ENCODE data around the gene ERGIC1.
"Not testable (repeated sequence)": the region's sequence is repeated elsewhere in the genome, so short reads cannot be mapped to it uniquely, and the experiment has no call there.

ERGIC1 gene

DNA sequence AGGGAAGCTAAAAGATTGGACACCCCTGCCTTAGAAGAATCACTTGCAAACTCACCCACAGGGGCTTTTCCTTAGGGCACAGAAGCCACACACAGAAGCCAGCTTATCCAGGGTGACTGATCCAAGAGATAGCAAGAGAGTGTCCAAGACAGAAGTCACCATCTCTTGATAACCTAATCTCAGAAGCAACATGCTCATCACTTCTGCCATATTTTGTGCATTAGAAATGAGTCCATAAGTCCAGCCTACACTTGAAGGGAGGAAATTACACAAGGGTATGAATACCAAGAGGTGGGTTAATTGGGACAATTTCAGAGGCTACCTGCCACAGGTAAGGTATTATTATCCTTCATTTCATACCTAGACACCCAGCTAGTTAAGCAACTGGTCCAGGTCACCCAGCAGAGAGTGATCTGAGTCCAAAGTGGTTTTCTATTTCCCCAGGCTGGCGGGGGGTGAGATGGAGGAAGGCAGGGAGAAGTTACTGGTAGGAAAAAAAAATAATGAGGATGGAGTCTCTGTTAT is 3.7 kb upstream of the ERGIC1 start:
- no peak for DNase-seq

DNA sequence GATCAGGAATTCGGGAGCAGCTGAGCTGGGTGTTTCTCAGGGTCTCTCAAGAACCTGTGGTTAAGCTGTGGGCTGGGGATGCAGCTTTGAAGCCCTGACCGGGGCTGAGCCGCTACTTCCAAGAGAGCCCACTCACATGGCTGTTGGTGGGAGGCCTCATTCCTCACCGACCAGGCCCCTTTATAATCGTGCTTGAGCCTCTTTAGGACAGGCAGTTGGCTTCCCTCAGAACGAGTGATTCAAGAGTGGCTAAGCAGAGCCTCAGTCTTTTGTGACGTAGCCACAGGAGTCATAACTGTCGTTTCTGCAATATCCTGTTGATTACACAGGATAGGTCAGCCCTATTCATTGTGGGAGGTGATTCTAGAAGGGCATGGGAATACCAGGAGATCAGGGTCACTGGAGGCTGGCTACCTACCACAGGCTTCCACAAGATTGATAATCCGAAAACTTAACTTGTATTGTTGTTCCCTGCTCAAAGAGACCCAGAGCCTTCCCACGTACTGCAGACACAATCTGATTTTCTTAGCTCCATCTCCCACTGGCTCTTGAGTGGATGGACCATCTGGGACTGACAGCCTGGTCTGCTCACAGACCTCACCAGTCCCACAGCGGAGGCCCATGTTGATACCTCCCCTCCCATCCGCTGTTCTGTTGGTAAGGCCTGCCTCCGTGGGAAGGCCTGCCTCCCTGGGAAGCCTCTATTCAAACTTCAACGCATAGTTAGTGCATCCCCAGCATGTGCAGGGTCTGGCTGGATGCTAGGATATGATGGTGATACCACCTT is 3.0 kb upstream of the ERGIC1 start:
- DNase-seq: no peak

DNA sequence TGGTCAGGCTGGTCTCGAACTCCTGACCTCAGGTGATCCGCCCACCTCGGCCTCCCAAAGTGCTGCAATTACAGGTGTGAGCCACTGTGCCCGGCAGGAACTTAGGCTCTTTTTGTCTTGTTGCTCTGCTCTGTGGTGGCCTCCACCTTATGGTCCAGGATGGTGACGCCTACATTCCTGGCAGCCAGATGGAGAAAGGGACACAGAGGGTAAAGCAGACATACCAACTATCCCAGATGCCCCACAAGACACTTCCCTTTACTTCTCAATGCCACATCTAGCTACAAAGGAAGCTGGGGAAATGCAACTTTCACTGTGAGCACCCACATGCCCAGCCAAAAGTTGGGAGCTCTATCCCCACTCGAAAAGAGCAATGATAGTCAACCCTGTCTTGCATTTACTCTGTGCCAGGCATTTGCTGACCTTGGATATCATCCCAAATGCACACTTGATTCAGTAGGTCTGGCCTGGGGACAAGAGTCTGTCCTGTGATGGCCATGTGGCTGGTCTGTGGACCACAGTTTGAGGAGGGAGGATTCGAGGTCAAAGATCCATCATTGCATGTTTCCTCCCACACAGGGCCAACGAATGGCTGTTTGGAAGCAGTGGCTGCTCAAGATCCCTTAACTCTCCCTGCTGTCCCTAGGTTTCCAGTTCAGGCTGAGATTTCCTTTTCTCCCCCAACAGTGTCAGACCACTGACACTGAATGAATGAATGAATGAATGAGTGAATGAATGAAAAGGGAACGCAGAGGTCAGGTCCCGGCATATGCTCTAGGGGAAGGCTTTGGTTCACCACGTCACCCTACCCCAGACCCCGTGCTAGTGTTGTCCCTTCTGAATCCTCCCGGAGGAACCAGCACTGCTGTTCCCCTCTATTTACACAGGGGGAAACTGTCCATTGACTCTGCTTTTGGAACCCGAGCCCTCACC is 1.4 kb upstream of the ERGIC1 start:
- DNase-seq: no peak

DNA sequence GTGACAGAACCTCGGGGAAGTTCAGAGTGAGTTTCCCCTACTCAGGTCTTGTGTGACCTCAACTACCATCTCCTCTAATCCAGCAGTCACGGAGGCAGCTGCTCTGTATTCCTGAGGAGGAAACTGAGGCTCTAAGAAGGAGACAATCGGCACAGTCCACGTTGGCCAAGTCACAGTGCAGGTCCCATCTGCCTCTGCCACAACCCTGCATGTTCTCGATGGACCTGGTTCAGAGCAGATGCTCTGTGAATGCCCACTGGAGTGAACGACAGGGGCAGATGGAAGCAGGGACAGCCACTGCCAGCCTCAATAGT is 722 bp upstream of the ERGIC1 start:
- DNase-seq: no peak

DNA sequence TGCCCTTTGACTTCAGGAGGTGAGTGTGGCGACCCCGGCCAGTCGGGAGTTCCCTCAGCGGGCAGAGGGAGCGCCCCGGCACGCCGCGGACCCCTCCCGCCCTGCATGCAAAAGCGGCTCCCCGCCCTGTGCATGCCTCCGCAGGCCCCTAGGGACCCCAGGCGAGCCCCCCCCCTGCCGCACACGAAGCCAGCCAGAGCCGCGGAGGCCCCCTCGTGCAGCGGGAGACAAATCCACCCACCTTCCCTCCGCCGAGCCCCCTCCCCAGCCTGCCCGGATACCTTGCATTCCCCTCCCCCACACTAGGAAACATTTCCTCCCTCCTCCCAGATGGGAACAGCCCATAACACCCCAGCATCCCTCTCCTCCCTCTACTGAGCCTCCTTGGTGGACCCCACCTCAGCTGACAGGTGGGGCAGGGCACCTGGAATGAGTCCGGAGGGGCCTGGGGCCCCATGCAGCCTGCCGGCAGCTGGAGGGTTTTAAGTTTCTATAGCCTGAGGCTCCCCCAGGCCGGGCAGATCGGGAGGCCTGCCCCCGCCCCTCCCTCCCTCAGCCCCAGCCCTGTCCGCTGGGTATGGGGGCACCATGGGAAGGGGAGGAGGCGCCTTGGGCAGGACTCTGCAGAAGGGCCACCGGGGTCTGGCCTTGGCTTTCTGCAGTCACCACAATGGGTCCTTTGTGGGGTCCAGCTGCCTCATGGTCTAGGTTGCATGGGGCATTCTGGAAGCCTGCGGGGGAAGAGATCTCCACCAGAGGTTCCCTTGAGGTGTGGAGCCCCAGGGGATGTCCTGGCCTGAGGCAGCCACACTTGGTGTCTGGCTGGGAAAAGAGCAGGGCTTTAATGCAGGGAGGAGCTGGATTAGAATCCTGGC is 601 bp downstream of the ERGIC1 start:
- peak; percentile 52 for DNase-seq

DNA sequence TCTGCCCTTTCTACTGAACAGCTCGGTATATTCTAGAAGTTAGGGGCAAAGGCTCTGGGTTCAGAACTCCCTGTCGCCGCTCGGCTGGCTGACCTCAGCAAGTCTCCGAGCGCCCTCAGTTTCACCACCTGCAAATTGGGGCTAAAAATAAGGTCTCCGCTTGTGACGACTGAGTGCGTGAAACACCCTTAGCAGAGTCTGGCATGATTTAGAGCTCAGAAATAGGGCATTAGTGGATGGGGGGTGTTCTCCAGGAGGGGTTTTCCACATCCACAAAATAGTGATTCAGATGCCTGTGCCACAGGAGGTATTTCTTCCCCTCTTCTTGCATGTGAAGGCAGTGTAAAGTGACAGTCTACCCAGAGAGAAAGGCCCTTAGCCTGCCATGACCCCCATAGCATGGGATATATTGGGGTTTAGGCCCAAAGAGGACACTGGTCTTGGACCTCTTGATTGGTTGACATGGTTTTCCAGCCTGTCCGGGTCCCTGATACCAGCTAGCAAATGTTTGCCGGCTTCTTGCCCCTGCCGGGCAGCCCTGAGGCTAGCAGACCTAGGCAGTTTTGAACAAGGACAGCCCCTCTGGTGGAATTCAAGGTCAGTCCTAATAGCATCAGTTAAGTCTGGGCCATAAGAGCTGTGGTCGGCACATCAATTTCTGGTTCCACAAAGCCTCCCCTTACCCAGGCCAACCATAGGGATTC is 1.4 kb downstream of the ERGIC1 start:
- no peak for DNase-seq

DNA sequence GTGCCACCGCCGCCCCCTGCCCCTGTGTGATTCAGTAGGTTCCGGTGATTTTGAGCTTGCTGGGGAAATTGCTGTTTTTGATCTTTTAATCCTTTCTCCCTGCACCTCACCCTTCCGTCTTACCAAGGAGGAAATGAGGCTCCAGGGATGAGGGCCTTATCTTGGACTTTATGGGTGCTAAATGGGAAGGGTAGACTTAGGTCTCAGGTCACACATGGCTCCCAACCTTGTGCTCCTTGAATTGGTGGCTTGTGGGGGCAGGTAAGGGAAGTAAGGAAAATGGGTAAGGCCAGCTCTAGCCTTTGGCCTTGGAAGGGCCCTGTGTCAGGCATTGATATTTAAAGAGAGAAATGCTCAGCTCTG is 1.9 kb downstream of the ERGIC1 start:
- no peak for DNase-seq

DNA sequence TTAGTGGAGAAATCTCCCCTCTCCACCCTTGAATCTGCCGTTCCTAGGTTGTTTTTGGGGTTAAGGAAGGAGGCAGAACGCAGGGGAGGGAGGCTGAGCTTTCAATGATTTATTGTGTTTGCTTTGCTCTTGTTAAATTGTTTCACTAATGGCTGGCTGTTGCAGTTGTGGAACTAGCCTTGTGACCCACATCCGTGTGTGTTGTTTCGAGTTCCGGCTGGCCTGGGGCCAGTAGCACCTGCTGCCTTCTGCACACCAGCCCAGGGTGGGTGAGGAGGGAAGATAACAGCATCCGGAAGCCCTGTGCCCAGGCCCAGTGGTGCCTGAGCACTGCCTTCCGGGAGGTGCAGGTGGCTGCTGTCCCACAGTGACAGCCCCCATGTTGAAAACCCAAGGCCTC is 3.6 kb downstream of the ERGIC1 start:
- peak; percentile 96 for DNase-seq

DNA sequence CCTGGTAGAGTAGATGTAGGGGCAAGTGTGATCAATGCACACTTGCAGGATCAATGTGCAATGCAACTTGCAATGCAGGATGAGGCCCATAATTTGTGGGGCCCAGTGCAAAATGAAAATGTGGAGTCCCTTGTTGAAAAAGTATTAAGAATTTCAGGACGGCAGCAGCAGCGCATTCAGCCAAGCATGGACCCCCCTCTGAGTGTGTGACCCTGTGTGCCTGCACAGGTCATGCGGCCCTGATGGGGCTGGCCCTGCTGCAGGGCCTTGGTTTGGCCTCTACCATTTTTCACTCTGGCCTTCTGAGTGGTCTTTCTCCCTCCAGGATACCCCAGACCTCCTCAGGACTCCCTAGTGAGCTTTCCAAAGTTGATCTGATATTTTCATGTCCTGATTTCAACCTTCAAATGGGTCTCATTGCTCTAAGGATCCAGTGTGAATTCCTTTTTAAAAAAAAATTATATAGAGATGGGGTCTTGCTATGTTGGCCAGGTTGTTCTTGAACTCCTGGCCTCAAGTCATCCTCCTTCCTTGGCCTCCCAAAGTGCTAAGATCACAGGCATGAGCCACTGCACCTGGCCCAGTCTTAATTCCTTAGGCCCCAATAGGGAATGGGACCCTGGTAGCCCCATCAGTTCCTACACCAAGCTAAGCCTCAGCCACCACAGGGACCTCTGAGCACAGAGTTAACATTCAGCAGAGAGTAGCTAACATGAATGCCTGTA is 4.3 kb downstream of the ERGIC1 start:
- DNase-seq: no peak

DNA sequence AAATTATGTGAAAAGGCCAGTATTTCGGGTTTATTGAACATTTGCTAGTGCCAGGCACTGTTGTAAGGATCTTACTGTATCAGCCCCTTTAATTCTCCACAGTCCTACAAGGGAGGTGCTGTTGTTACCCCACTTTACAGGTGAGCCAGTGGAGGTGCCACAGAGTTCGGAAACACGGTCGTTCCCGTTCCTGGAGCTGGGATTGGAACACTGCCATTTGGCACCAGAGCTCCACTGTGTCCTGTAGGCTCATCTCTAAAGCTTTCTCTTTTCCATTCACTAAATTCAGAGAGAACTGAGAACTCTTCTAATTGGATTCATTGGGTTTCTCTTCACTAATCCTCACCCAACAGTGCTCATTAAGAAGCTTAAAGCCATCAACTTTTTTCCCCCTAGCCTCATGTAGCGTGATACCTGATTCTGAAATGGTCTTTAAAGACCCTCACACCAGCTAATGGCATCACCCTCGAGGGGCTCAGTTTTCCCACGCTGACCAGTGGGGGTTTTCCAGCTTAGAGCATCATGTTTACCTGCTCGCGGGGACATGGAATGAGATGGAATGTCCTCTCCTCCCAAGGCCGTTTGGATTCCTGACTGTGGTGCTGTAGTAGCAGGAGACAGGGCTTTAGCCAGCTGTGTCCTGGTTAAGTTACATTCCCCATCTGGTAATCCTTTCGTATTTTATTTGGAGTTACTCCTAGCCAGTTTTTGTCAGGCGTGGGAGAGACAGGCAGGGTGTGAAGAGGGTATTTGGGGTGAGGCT is 5.8 kb downstream of the ERGIC1 start:
- no peak for DNase-seq

DNA sequence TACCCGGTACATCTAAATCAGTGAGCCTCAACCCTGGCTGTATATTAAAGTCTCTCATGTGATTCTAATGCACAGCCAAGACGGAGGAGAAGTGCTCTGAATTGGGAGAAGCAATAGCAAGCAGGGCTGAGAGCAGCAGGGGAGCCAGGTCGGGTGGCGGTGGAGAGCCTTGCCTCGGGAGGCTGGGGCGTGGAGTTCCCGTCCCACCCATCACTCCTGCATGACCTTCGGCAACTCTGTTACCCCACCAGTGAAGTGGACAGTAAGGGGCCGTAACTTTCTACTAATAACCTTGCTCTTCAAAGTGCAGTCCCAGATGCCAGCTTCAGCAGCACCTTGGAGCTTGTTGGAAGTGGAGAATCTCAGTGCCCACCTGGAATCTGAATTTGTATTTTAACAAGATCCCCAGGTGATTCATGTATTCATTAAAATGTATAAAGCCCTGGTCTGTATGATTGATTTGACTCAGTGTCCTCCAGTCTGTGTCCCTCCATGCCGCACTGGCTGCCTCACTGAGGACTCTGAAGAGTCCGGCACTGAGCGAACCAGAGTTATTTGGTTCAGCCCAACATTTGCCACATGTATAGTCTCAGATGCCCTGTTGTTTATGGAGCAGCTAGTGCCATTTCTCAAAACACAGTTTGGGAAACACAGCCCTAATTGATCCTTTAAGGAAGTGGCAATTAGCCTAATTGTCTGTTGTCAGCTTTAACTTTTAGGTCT is 6.5 kb downstream of the ERGIC1 start:
- DNase-seq: no peak

DNA sequence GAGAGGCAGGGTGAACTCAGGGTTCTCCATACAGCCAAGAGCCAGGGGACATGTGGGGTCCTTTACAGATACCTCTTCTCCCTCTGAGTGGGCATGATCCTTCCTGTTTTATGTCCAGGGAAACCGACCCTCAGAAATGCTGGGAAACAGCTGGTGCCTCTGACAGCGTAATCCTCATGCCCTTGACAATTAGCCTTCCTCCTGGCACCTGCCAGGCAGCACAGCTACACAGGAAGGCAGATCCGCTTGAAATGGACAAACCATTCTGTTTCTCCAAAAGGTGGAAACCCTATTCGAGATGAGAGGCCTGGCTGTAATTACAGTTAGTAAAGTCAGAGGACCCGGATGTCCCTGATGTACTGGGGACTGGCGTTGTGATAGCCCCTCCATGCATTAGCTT is 7.2 kb downstream of the ERGIC1 start:
- no peak for DNase-seq

DNA sequence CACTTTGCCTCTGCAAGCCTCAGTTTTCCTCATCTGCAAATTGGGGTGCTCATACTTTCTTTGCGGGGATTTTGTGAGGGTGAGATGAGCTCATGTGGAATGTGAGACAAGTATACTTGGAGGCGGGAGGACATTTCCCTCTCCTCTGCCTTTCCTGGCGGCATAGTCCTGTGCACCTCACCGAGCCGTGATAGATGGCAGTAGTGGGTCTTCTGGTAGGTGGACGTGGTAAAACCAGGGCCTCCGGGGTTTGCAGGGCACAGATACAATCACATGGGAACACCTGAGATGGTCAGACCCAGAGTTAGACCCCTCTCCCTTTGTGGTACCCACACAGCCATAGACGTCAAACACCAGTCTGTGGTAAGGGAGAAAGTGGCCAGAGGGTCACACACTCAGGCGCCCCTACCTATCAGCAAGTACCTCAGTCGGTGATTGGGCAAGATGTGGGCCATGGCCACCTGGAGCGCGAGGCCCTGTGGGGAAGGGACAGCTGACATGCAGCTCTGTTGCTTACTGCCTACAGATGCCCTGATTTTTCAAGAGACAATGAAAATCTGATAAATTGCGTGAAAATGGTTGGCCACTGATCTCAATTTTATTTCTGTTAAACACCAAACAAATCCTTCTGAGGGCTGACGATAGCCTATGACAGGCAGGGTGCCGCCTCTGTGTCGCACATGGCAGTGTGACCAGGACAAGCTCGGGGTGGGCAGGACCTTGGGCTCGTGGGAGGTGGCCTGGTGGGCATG is 9.9 kb downstream of the ERGIC1 start:
- DNase-seq: no peak

DNA sequence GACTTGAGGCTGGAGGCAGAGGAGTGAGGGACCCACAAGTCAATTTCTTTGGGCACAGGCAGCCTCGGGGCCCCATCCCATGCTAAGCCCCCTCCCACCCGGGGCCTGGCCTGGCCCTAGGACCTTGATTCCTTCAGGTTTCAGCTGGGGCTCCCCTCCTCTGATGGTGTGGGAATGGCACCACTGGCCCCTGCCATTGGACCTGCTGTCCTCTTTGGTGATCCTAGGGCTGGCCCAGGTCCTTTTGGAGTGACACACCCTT is 10.5 kb downstream of the ERGIC1 start:
- DNase-seq: no peak

DNA sequence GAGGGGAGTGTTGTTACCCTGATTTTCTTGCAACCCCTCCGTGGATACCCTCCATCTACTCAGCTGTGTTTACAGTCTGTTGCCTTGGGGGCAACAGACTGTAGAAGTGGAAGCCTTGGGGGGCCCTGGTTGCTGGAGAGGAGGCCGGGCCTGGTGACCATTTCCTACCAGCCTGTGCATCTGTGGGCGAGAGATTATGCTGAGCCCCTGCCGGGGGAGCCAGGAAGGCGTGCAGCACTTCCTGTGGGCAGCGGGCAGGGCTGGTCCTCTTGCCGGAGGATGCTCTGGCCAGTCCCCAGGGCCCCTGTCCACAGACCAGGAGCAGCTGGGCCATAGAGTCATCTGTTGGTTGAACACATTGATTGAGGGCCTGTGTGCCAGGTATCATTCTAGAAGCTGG is 11.1 kb downstream of the ERGIC1 start:
- DNase-seq: no peak

DNA sequence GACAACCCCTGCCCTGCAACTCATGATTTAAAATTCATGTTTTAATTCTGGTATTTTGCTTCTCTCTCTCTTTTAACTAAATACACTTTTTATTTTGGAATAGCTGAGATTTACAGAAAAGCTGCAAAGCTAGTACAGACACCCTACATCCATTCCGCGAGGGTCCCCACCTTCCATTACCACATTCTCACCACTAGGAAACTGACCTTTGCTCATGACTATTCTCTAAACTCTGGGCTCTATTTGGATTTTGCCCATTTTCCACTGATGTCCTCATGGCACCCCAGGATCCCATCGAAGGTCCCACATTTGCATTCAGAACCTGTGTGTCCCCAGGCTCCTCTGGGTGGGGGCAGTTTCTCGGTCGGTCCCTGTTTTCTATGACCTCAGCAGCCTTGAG is 11.5 kb downstream of the ERGIC1 start:
- DNase-seq: no peak

DNA sequence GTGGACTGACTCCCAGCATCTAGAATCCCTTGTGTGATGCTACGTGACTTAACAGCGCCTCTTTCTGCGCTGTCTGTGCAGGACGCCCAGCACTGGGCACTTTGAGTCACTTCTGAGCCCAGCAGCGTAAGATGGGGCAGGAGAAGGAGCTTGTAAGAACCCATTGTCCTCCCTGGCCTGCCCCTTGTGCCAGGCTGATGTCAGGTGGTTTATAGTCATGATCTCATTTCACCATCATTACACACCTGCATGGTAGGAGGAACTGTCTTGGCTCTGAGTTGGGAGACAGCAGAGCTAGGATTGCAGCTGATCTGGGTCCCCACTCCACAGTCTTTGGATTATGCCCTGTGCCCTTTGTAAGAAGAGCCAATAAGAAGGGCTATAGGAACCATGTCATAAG is 12.2 kb downstream of the ERGIC1 start:
- DNase-seq: no peak

DNA sequence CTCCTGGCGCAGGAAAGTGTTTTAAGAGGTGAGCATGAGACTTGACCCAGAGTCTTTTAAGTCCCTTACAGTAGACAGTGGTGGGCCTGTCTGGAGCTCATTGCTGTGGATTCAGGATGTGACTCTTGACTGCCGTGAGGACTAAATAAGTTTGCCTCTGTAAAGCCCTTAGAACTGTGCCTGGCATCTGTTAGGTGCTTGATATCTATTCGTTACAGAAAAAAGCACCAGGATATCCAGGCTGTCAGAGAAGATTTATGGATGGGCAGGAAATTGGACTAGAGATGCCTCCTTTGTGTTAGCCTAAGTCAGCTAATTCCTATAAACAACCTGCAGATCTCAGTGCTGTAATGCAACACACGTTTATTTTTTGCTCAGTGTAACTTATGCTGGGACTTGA is 12.6 kb downstream of the ERGIC1 start:
- no peak for DNase-seq

DNA sequence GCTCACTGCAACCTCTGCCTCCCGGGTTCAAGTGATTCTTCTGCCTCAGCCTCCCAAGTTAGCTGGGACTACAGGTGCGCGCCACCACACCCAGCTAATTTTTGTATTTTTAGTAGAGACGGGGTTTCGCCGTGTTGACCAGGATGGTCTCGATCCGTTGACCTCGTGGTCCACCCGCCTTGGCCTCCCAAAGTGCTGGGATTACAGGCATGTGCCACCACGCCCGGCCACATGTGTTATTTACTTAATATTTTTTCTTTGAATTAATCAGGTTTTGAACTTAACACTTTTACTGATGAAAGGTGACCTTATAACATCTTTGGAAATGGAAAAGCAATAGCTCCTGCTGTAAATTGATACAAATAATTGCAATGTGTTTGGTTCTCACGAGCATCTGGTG is 13.5 kb downstream of the ERGIC1 start:
- not testable (repeated sequence) for DNase-seq

DNA sequence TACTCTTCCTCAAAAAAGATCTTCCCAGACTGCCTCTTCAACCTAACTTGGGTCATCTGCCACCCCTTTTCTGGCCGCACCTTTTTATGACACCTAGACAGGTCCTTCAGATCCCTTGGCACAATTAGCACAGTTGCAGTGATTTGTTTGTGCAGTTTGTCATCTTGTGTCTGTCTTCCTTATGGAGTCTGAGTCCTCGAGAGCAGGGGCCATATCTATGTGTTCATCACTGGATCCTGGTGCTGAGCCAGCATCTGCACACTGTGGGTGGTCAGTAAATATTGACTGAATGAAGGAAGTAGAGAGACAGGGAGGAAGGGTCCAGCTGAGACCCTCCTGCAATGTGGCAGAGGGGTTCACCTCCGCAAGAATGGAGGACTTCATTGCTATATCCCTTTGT is 14.4 kb downstream of the ERGIC1 start:
- DNase-seq: no peak

Data from DMS53 (cell line).